GM21825 (cell line): ENCODE data around the gene UGT8.
"Not testable (repeated sequence)": the region's sequence is repeated elsewhere in the genome, so short reads cannot be mapped to it uniquely, and the experiment has no call there.

Experiments used
- ATAC-seq: cut with Tn5 transposase; IDR thresholded peaks from one replicate; pipeline ENCODE4 v1.9.1; 2021; ENCODE audit warnings: mild to moderate bottlenecking, moderate library complexity; ENCODE audit not compliant: unreplicated experiment

Gene UGT8

DNA sequence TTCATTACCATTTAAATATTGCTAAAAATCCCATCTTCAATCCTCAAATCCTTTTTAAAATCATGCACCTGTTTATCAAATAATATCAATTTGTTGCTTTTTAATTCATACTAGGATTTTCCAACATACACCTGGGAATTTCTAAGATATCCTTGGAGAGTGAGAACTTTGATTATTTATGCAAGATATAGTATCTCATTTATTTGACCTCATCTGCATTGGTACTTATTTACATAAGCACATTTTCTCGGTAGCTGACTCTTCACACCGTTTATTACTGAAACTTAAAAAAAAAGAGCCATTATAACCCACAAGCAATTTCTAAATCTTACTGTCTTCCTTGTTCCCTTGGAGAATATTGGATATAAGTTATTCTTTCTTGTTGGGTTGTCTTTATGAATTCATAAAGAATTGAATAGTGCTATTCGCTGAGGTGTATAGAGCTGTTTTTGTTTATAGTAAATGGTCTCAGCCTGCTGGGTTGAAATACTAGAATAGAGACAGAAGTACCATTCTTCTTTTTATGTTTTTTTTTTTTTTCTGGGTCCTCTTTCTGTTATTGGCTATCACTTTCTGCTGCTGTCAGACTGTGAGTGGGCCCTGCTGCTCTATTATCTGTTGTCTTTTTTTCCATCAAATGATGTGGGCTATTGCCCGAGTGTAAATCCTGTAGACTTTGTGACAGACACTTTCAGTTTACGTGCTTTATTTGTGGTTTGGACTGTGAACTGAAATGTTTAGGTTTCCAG is 2.9 kb downstream of the UGT8 start:
- ATAC-seq: peak; percentile 32

DNA sequence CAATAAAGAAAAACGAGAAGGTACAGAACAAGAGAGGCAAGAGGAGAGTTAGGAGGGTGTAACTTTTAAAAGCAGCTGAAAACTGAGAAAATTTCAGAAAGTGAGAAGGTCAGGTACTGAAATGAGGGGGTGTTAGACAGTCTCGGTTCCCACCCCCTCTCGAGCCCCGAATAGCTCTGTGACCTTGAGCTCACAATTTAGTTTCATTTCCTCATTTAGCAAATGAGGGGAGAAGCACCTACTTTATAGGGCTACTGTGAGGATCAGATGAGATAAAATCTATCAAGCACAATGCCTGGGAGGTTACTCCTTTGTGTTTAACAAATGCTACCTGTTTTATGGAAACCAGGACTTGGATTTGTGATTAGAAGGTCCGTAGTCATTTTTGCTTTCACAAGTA is 4.9 kb downstream of the UGT8 start:
- peak; percentile 92 for ATAC-seq

DNA sequence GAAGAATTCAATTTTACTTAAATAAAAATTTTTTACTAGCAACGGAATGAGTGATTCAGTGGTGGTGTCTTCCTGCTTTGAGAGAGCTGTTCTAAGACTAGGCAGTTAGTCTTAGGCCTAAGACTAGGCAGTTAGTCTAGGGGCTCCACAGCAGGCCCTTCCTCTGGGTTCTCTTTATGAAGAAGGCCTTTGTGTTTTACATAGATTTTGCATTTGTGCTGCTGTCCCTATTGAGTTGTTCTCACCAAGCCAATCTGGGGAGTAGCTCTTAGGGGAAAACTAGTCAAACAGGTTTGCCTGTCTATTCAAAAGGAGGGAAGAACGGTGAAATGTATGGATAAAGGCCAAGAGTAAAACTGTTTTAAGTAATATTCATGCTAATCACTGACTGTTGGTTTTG is 7.6 kb downstream of the UGT8 start:
- ATAC-seq: no peak

DNA sequence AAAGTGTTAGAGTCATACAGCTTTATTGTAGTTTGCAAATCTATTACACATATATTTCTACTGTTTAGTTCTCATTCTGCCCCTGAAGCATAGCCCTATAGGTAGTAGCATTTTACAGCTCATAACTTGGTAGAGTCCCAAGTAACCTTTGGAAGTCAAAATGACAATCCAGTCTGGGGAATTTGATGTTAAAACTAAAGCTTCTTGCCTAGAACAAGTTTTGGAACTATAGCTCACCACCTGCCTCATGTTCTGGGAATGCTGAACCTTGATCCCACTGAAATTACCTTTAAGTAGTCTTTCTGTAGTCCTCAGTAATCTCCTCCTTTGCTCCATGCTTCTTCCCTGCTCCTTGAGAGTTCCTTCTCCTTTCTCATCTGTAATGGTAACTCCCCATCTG is 8.4 kb downstream of the UGT8 start:
- no peak for ATAC-seq

DNA sequence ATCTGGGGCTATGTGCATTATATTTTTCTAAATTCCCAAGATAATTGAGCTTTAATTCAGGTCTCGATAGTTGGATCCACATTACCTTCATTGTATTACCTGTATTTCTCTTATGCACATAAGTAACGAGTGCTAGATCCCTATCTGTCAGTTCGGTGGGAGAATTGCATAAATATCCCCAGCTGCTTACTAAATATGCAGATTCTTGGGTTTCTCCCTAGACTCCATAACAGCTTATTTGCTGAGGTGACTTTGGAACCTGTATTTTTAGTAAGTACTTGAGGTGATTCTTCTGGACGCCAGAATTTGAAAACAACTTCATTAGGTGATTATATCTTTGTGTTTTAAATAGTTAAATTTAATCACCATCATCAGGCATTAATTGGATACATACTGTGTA is 15.0 kb downstream of the UGT8 start:
- ATAC-seq: no peak

DNA sequence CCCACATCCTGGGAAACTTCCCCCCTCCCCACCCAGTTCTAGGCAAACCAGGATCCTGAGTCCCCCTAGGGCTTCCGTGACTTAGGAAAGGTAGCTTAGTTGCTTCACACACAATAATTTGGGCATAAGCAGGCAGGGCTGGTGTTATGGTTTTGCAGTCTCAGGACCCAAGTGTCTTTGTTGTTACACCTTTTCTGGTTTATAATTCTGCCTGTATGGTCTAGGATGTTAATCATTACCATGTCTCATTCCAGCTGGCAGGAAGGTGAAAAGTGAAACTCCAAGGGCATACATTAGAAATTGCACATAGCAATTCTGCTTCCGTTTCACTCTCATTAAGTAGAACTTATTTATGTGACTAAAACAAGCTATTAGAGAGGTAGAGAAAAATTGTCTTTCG is 16.8 kb downstream of the UGT8 start:
- peak; percentile 79 for ATAC-seq

DNA sequence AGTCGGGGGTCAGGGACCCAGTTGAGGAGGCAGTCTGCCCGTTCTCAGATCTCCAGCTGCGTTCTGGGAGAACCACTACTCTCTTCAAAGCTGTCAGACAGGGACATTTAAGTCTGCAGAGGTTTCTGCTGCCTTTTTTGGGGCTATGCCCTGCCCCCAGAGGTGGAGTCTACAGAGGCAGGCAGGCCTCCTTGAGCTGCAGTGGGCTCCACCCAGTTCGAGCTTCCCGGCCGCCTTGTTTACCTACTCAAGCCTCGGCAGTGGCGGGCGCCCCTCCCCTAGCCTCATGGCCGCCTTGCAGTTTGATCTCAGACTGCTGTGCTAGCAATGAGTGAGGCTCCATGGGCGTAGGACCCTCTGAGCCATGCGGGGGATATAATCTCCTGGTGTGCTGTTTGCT is 17.4 kb downstream of the UGT8 start:
- ATAC-seq: not testable (repeated sequence)

DNA sequence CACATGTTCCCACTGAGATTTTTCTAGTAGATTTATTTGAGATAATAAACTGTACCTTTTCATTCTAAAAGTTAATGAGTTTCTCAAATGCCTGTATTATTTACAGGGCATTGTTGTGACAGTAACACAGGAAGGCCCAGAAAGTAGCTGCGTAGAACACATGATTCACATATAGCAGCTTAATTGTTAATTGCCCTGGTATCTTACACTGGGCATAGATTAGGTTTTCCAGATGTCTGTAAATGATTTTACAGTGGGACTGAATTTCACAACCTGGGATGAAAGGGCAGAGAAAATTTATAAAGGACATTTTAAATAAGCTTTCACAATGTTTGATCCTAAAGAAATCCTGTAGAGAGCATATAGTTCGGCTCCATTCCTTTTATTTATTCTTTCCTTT is 27.6 kb downstream of the UGT8 start:
- ATAC-seq: no peak

DNA sequence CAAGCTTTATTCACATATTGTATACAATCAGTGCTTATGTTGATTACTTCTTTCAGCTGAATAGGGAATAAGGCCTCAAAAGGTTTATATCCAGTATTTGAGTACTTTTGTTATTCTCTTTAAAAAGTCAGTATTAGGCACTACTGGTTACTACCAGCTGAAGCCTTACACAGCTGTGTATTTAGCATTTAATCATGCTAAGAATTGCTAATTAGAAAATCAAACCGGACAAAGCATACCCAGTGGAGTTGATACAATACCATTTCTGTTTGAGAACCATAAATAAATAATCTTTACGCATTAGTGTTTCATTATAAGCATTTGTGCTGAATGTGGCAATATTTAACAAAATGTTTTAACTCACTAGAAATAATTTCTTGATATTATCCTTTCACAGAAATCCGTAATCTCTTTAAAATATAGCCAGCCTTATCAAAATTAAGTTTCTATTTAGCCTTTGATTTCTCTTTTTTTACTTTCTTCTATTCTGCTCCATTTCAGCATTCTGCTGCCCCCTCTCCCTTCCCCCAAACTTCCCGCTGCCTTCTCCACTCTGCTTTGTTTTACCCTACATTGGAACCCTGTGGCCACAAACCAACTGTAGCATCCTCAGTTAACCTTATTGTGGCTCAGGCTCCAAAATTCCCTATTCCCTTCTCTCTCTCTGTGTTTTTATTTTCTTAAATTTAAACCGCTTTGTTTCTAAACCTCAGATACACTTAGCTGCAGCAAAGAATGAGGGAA is 37.8 kb downstream of the UGT8 start:
- ATAC-seq: no peak

DNA sequence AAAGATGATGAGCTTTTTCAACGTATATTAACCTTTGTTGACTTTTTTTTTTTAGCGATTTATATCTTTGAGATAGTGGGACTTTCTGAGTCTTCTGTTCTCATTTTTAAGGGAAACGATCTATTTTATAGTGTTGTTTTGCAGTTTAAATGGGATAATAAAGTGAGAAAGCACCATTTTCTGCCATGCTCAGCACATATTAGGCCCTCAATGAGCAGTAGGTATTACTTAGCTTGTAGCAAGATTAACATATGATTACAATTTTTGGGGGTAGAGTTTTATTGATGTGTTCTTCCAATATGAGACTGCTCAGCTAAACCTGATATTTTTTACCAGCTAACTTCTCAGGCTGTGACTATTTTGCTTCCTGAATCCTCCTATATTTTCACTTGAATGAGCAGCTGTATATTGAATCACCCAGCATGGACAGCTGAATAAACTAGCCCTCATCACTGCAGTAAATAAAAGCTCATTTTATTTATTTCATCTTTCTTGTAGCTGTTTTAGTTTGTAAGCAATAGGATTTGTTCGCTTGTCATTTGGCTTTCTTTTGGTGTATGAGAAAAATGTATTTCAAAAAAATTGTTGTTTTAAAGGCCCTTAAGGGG is 43.7 kb downstream of the UGT8 start:
- ATAC-seq: no peak

DNA sequence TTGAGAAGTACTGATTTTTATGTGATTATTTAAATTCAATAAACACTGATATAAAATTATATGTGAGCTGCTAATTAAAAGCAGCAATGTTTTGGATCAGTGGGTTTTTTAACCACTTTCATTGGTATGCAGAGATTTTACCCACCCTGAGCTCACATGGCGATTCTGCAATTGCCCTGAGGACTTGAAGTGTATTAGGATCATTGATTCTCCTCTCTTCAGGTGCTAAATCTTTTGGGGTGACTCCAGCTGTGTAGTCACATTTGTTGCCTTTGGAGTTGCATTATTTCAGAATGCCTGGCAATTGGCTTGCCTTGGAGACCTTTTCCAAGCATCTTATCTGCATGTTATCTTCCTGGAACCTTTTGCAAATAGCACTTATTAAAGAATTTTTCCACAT is 51.3 kb downstream of the UGT8 start:
- no peak for ATAC-seq

DNA sequence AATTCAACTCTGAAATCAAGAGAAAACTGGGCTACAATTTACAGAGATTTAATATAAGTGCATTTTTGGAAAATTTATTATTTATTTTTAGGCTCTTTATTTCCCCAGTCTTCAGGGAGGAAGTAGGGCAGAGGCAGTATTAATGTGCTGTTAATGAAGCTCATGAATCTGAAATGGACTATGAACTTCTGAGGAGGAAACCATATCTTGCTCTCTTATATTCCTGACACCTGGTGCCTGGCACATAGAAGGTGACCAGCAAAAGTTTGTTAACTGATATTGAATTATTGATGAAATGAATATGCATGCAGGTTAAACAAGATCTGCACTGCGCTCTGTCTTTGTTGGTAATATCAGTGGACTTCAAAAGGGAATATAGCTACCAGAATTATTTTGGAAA is 55.1 kb downstream of the UGT8 start:
- no peak for ATAC-seq

DNA sequence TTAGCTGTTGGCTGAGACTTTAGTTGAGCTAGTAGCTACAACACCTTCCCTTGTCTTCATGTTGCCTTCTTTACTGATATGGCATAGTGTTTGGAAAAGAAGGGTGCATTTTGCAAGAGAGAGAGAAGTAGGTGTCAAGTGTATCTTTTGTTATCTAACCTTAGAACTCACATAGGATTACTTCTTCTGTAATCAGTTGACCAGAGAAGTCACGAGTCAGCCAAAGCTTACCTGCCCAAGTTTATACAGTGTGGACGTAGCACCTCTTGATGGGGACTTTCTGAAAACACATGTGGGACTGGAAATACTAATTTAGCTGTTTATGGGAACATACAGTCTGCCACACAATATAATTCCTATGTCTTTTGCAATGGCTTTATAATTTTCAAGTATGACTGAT is 56.0 kb downstream of the UGT8 start:
- ATAC-seq: no peak

DNA sequence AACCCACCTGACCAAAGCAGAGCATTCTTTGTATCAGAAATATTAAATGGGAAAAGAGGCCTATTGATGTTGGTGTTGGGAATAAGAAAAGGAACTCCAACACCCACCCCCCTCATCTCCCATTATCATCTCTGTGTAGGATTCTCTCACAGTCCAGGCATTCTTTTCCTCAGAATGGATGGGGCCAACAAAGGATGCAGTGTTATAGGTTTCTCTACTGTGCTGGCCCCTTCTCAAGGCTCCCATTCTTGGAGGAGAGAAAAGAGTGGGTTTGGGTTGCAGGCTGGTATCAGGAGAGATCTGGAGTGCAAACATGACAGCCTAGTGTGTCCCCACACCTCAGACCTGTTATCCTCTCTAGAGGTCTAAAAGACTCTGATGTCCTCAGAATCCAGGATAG is 59.6 kb downstream of the UGT8 start:
- ATAC-seq: no peak

DNA sequence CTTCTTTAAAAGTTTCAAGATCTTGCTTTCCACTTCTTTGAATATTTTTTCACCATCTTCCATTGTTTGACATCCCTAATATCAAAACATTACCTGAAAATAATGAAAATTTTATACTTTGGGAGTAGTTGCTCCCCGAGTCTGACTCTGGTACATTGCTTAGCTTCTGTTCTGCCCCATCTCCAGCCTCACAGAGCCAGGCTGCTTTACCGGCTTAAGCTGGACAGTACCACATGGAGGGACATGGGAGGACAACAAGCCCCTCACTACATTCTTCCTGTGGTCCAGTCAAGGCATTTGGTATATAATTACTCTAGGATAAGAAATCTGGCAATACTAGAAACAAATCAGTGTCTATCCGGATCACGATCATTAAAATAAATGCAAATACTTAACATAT is 60.2 kb downstream of the UGT8 start:
- ATAC-seq: no peak

DNA sequence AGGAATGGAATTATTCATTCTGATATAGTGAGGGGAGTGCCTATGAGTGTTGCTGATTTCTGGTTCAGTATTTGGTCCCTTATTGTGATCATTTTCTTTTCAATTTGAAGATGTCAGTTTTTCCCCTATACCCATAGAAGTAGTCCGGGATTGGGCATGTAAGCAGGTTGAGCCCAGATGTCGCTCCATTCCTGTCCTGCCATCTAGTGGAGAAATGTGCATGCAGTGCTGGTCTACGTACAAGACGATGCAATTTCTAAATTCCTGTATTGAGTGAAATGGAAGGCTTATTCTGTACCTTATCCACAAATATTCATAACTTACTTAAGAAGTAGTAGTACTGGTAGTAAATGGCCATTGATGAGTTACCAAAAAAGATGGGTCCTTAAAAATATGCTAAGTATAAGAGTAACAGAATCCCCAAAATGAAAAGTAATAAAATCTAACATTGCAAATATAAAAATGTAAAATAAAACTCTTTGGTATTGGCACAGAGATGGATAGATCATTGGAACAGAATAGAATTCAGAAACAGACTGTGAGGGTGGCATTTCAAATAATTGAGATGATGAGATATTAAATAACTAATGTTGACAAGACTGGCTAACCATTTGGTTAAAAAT is 60.9 kb downstream of the UGT8 start:
- ATAC-seq: peak; percentile 96

DNA sequence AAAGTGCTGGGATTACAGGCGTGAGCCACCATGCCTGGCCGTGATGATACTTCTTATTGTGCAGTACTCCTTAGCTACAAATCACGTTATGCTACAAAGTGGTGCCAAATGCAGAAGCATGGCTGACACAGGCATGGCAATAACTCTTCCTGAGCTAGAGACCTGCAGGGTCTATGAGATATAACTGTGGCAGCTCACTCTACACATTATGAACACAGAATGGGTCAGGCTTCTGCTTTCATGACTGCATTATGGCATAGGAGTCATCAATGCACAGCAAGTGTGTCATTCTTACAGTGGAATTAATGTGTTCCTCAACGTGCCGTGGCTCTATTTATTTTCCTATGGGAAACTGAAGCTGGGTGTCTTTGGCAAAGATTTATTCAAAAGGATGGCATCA is 64.5 kb downstream of the UGT8 start:
- no peak for ATAC-seq

DNA sequence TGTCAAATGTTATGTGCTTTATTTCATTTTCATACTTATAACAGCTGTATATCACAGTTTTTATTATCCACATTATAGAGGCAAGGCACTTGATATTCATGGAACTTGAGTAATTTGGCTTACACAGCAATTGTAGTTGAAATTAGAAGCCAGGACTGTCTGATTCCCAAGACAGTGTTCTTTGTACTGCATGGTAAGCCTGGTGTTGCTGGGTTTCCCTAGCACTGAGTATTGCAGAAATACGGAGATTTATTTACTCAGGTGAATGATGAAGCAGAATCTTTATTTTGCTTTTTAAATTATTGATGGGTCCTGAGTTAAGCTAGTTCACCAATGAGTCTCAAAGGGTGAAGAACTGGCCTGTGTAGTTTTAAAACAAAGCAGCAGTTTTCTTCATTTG is 70.0 kb downstream of the UGT8 start:
- ATAC-seq: no peak

DNA sequence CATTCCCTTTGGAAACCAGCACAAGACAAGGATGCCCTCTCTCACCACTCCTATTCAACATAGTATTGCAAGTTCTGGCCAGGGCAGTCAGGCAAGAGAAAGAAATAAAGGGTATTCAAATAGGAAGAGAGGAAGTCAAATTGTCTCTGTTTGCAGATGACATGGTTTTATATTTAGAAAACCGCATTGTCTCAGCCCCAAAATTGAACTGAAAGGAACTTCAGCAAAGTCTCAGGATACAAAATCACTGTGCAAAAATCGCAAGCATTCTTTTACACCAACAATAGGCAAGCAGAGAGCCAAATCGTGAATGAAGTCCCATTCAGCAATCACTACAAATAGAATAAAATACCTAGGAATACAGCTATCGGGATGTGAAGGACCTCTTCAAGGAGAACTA is 72.1 kb downstream of the UGT8 start:
- ATAC-seq: not testable (repeated sequence)

DNA sequence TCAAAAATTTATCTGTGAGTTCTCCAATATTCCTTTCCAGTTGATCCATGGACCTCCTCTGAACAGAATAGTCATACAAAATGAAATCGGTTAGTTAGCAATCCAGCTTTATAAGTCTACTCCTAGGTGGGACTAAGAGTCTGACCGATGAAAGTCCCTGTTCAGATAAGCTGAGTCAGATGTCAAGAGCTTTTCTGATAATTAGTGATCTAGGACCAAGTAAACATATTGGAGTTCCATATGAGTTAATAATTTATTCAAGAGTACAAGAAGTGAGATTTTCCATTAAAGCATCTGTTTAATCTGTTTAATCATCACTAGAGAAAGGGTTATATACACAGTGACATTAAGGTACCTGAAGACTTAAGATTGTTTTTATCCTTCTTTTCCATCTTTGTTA is 74.7 kb downstream of the UGT8 start:
- no peak for ATAC-seq

DNA sequence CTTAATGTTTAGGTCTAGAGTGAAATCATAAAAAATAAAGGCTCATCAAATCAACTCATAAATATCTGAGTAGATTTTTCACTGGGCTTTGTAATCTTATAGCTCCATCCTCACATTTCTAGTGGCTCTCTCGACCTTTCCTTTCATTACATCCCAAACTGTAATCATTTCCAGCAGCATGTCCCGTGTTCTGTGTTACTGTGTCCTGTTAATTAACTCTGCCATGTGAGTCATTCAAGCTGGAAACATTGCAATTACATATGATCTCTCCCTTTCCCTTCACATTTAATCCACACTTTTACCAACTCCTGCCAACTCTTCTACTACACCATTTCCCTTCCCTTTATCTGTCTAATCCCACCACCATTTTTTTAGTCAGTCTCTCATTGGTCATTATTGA is 75.5 kb downstream of the UGT8 start:
- ATAC-seq: no peak
